GM04504 (cell line): ENCODE results near the gene CAMK1D.

Experiments
- DNase-seq: peaks from one replicate; pipeline ENCODE4 v3.0.0-alpha.2; 2012; ENCODE audit warnings: low read depth

Gene CAMK1D

GRCh38 chr10:12597788-12598765 is 248.7 kb downstream of the CAMK1D start:
- no peak for DNase-seq

- DNase-seq, result no peak
Observed at GRCh38 chr10:12600652-12601051, 251.3 kb downstream of the CAMK1D start.

GRCh38 chr10:12602521-12602920 is 253.2 kb downstream of the CAMK1D start:
- no peak for DNase-seq

GRCh38 chr10:12603766-12604470 is 254.6 kb downstream of the CAMK1D start:
- DNase-seq, result no peak

- peak; percentile 36 for DNase-seq
Observed at GRCh38 chr10:12605580-12606405, 256.4 kb downstream of the CAMK1D start.

- DNase-seq, result no peak
Observed at GRCh38 chr10:12606461-12606860, 257.1 kb downstream of the CAMK1D start.

GRCh38 chr10:12608761-12609160 is 259.4 kb downstream of the CAMK1D start:
- DNase-seq, result no peak

- DNase-seq, result no peak
Observed at GRCh38 chr10:12609435-12609834, 260.1 kb downstream of the CAMK1D start.

GRCh38 chr10:12613136-12613535 is 263.8 kb downstream of the CAMK1D start:
- DNase-seq, result no peak

GRCh38 chr10:12614177-12614995 is 265.0 kb downstream of the CAMK1D start:
- DNase-seq, result no peak

- no peak for DNase-seq
Observed at GRCh38 chr10:12615296-12616220, 266.2 kb downstream of the CAMK1D start.

GRCh38 chr10:12617191-12618175 is 268.1 kb downstream of the CAMK1D start:
- no peak for DNase-seq

- no peak for DNase-seq
Observed at GRCh38 chr10:12622016-12622415, 272.7 kb downstream of the CAMK1D start.

- no peak for DNase-seq
Observed at GRCh38 chr10:12622691-12623090, 273.3 kb downstream of the CAMK1D start.

- DNase-seq, result no peak
Observed at GRCh38 chr10:12625393-12626023, 276.2 kb downstream of the CAMK1D start.

GRCh38 chr10:12628153-12628552 is 278.8 kb downstream of the CAMK1D start:
- no peak for DNase-seq

GRCh38 chr10:12628964-12629766 is 279.8 kb downstream of the CAMK1D start:
- DNase-seq, result no peak

GRCh38 chr10:12629767-12630165 is 280.4 kb downstream of the CAMK1D start:
- DNase-seq, result no peak
